Neural progenitor cell (in vitro differentiated cells): ENCODE data around the gene SLC6A13.

ENCODE experiments used
- CTCF ChIP-seq: fragments of 200-600 bp; sonication (generic); IDR thresholded peaks from 2 replicates; pipeline ENCODE4 v1.5.1; 2017; ENCODE audit warnings: antibody characterized with exemption, mild to moderate bottlenecking
- EZH2phosphoT487 ChIP-seq: fragments of 200-600 bp; sonication (generic); IDR thresholded peaks from 2 replicates; pipeline ENCODE4 v1.6.1; 2017; ENCODE audit warnings: antibody characterized with exemption

- TF ChIP-seq EZH2phosphoT487 (no peak), CTCF (no peak)
Observed at GRCh38 chr12:256225-256624, 6.4 kb downstream of the SLC6A13 start.
